Fibroblast of peridontal ligament (primary cell): ENCODE results near the gene LIN52.

Source experiments
- DNase-seq: peaks from one replicate; pipeline ENCODE4 v3.0.0-alpha.2; 2010; ENCODE audit errors: extremely low read depth

The LIN52 gene, protein sequence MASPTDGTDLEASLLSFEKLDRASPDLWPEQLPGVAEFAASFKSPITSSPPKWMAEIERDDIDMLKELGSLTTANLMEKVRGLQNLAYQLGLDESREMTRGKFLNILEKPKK

GRCh38 chr14:74084277-74085046 lies at the start of gene LIN52, which contains the start of gene ALDH6A1:
LIN52 (plus strand) TSS chr14:74084956; CDS start chr14:74084975, 19 bp downstream.
ALDH6A1 (minus strand) TSS chr14:74084453; CDS start chr14:74084394, 59 bp downstream.
- peak; percentile 100 for DNase-seq

GRCh38 chr14:74035556-74035955 lies 49.2 kb upstream of the LIN52 start:
- peak; percentile 33 for DNase-seq

- DNase-seq = peak; percentile 80
Observed at GRCh38 chr14:74038020-74038859, 46.5 kb upstream of the LIN52 start.

DNA sequence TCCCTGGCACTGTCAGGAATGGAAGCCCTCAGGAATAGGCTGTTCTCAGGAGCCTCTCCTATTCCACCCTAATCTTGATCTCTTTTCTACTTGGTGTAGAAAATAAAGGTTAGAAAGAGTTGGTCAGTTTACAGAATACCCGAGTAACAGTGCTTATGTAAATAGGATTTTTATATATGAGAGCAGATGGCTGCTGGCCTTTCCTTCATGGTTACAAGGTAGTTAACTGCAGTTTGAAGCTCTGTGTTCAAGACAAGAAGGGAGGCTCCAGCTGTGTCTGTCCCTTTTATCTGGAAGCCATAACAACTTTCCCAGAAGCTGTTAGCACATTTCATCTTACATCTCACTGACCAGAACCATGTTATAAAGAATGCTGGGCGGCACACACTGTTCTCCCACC lies 42.5 kb upstream of the LIN52 start:
- no peak for DNase-seq

DNA sequence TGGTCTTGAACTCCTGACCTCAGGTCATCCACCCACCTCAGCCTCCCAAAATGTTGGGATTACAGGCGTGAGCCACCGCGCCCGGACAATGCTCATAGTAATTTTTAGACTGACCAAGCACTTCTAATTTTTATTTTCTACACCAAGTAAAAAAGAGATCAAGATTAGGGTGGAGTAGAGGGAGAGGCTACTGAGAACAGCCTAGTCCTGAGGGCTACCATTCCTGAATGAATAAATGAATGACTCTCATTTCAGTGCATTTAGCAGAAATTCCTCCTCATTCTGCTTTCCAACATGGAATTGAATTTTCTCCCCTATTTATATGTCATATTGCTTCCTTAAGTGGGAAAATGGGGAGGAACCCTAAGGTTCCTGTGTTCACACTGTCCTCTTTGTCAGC lies 39.2 kb upstream of the LIN52 start:
- no peak for DNase-seq

- no peak for DNase-seq
Observed at GRCh38 chr14:74048281-74048680, 36.5 kb upstream of the LIN52 start.

- peak; percentile 7 for DNase-seq
Observed at GRCh38 chr14:74049876-74050495, 34.8 kb upstream of the LIN52 start.

DNA sequence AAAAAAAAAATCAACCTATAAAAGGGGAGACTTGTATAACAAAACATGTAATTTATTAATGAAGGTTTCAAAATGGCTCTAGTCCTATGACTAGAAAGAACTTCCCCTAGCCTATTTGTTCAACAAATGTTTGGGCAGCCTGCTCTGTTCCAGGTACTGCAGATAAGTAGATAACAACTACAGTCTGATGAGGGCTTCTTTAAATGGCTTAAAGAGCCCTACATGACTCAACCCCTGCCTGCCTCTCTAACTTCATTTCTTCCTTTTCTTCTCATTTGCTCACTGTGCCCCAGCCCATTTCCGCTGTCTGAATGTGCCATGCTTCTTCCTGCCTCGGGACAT lies 22.0 kb upstream of the LIN52 start:
- DNase-seq = no peak

- no peak for DNase-seq
Observed at GRCh38 chr14:74064426-74064825, 20.3 kb upstream of the LIN52 start.

- no peak for DNase-seq
Observed at GRCh38 chr14:74064883-74065282, 19.9 kb upstream of the LIN52 start.

GRCh38 chr14:74065746-74066575 lies 18.8 kb upstream of the LIN52 start:
- DNase-seq = peak; percentile 16

GRCh38 chr14:74077401-74077800 lies 7.4 kb upstream of the LIN52 start:
- DNase-seq = no peak

DNA sequence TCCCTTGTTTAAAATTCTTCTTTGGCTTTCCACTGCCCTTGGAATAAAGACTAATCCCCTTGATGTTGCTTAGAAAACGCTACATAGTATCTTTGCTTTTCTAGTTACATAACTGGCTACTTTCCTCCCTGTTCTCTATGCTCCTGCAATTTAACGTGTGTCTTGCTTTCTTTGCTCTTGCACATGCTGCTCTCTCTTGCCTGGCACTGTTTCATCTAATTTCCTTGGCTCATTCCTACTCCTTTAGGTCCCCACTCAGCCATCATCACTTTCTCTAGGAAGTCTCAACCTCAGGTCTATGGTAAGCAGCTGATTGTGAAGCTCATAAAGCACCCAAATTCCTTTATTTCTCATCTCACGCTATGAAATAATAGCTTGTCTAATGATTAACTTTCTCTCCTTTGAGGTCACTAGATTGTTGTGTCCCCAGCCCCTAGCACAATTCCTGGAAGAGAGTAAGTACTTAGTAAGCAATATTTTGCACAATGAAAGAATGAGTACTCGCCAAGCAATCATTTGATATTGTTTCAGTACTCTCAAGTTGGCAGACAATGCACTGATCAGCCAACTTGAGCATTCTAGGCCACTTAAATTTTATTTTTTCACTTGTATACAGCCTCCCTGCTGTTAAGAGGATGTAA lies 3.8 kb upstream of the LIN52 start:
- DNase-seq = no peak

DNA sequence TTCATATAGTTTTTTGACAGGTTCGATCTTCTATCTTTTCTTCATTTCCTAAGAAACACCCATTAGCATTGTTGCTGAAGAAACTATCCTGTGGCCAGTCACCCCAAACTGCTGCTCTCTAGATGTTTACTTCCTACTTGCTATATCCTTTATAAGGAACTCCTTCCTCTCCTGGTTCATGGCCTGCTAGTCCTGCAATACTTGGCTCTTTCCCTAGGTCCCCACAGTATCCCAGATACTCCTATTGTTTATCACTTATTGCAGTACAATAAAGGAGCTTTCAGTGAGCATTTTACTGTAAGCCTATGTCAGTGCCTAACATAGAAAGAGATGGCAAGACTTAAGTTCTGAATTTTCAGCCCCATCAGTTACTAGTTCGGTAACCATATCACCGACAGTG lies 3.3 kb upstream of the LIN52 start:
- no peak for DNase-seq

DNA sequence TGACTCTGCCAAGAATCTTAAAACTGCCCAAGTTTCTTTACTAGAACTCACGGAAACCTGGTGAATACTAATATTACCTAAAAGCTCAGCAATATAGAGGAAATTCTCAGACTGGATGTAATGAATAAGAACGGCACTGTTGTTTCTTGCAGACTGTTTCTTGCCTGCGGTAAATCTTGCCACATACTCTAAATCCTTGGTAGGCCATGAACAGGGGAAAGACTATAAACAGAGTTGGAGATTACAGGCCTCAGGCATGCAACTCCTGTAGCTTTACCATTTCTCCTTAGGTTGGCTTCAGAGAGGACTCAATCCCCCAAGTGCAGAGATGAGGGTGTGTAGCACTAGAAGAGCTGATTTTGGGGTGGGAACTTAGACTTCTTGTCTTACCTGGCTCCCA lies 1.6 kb upstream of the LIN52 start:
- DNase-seq = peak; percentile 17

DNA sequence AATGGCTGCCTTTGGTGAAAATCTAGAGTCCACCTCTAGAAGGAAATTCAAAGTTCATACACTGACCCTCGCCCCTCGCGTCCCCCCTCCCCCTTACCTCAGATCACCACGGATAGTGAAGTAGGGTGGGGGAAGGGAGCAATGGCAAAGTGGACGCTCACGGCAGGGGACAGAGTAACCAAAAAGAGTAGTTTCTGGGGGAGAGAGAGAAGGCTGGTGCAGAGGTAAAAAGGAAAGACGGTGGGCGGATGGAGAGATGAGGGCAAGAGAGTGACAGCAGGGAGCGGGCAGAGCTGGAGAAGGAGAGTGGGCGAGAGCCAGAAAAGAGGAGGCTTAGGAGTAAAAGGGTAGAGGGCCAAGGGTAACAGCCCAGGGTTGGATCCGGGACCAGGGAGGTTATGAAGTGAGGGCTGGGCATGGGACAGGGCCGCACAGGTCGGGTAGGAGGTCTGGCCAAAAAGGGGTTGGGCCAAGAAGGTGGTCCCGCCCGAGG lies 926 bp upstream of the LIN52 start:
- no peak for DNase-seq

DNA sequence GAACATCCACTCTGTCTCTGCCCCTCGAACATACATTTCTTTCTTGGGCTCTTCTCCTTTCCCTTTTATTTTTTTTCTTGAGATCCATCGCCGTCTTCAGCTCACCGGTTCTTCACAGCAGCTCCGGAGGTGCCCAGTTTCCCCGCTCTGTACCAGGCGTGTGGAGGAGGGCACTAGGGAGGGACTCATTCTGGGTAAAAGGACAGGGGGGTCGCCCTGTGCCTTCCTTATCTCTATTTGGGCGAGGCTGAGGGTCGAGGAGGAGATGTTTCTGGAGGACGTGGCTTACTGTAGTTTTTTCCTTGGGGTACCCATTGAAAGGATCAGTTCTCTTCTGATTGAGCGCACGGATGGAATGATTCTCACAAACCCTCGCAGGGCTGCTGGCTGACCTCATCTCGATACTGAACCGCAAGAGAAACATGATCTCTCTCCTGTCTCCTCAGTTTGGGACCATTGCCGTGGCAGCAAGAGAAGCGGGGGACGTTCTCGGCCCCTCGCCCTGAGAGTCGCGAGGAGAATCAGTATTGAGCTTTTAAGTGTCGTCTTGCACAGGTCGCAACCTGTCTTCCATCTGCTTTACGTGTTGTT lies 386 bp downstream of the LIN52 start:
- DNase-seq = peak; percentile 48

- no peak for DNase-seq
Observed at GRCh38 chr14:74085828-74086227, 1.1 kb downstream of the LIN52 start.

- no peak for DNase-seq
Observed at GRCh38 chr14:74089251-74090020, 4.7 kb downstream of the LIN52 start.

DNA sequence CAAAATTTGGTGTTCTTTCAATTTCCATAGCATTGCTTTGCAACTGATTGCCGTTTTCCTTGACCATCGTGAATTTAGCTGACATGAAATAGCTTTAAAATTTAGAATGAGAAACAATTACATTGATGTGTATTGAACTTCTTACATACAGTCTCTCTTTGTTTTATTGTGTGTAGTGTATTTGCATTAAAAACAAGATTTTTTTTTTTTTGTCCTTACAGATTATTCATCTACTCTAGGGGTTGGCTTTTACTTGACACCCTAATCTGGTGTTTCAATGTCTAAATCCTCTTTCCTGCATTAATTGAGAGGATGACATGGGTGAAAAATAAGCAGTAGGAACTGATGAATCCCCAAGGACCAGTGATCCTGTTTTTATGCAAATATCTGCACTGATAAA lies 20.6 kb downstream of the LIN52 start:
- no peak for DNase-seq
